ENCODE results near the gene UQCR10. TPM values are rescaled to one million over a fixed set of nuclear protein-coding genes. Genes with fewer than 3 reads are reported as not detected.

UQCR10 gene
- 59.2 to 73.2 TPM (median 63.5 TPM) in 3 replicates for total RNA-seq
- long read RNA-seq, transcript UQCR10-202 (2 exons, 584 nt), result minor isoform, 20 of 182 reads
- long read RNA-seq, transcript UQCR10-201 (2 exons, 916 nt), result major isoform, 158 of 182 reads
- long read RNA-seq, partial matches to known transcripts, result 1 of 182 reads
- long read RNA-seq, other reads (novel, unspliced or antisense), result 3 of 182 reads

DNA sequence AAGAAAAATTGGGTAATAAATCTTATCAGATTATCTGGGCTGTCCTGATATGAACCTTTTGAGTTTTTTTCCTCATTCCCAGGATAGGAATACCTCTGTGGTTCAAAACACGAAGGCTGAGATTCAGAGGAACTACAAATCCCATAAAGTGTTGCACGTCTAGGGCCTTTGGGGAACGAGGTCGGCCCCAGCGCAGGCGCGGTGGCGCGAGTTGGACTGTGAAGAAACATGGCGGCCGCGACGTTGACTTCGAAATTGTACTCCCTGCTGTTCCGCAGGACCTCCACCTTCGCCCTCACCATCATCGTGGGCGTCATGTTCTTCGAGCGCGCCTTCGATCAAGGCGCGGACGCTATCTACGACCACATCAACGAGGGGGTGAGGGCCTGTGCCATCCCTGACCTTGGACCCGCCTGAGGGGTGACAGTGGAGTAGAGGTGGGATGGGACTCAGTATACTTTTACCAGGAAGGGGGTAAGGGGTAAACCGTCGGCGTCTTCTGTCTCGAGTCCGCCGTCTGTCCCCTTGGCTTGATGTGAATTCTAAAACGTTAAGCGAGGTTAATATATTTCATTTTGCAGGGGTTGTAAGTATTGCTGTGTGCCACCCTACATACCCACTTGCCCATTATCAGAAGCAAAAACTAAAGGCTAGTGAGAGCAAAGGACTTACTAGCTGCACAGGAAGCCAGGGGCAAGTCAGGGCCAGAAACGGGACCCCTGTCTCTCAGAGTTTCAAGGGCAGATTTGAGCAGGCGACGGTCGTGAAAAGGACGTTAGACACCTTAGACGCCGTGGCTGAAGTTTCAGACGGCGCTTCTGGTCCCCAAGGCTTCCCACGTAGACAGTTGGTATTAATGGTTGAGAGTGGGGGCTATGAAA is at the start of gene UQCR10:
UQCR10 (plus strand) TSS at position 199 of the 881 bp plus-strand sequence; CDS start at position 229, 30 bp downstream.
- H3K9me3 Mint-ChIP-seq (ENCODE audit: low read depth), result no peaks in the 10 kb centered on the region

DNA sequence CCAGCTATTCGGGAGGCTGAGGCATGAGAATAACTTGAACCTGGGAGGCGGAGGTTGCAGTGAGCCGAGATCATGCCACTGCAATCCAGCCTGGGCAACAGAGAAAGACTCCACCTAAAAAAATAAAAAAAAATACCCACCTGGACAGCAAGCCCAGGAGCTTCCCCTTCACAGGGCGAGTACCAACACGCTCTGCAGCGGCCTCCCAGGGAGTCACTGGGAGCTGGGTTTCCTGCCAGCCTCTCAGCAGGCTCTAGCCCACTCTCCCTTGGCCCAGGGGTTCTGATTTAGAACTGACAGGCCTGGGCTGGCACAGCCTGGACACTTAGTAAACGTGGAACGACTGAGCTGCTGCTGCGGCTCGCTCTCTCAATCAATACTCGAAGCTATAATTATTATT is 49.4 kb upstream of the UQCR10 start:
- TF ChIP-seq, protein P1, sequence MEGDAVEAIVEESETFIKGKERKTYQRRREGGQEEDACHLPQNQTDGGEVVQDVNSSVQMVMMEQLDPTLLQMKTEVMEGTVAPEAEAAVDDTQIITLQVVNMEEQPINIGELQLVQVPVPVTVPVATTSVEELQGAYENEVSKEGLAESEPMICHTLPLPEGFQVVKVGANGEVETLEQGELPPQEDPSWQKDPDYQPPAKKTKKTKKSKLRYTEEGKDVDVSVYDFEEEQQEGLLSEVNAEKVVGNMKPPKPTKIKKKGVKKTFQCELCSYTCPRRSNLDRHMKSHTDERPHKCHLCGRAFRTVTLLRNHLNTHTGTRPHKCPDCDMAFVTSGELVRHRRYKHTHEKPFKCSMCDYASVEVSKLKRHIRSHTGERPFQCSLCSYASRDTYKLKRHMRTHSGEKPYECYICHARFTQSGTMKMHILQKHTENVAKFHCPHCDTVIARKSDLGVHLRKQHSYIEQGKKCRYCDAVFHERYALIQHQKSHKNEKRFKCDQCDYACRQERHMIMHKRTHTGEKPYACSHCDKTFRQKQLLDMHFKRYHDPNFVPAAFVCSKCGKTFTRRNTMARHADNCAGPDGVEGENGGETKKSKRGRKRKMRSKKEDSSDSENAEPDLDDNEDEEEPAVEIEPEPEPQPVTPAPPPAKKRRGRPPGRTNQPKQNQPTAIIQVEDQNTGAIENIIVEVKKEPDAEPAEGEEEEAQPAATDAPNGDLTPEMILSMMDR (IDR thresholded peaks at IDR 0.05), result no peak
- peaks cover 46% of the 10 kb centered on the region for H3K27me3 Mint-ChIP-seq (ENCODE audit: low read depth)
- H3K9me3 Mint-ChIP-seq (ENCODE audit: low read depth), result peaks cover 2% of the 10 kb centered on the region
- no peaks in the 10 kb centered on the region for H3K4me1 Mint-ChIP-seq (ENCODE audit: low read depth)
- H3K4me3 Mint-ChIP-seq (ENCODE audit: unreplicated experiment), result no peak overlapping the region
- no peak for DNase-seq (ENCODE audit: low spot score)
- no peaks in the 10 kb centered on the region for H3K36me3 Mint-ChIP-seq (ENCODE audit: low read depth)
- no peak overlapping the region for H3K27ac Mint-ChIP-seq (ENCODE audit: unreplicated experiment)

More for the DNA sequence above, at the start of gene UQCR10:
- H3K27me3 Mint-ChIP-seq (ENCODE audit: low read depth), result no peaks in the 10 kb centered on the region
- TF ChIP-seq, protein P1 (IDR thresholded peaks at IDR 0.05), result no peak
- peak; percentile 97 for DNase-seq (ENCODE audit: low spot score)
- peak within 1 kb of the TSS; percentile 94 for H3K27ac Mint-ChIP-seq (ENCODE audit: unreplicated experiment)
- peaks cover 2% of the 10 kb centered on the region for H3K36me3 Mint-ChIP-seq (ENCODE audit: low read depth)
- peak within 1 kb of the TSS; percentile 100 for H3K4me3 Mint-ChIP-seq (ENCODE audit: unreplicated experiment)
- peaks cover 22% of the 10 kb centered on the region for H3K4me1 Mint-ChIP-seq (ENCODE audit: low read depth)

DNA sequence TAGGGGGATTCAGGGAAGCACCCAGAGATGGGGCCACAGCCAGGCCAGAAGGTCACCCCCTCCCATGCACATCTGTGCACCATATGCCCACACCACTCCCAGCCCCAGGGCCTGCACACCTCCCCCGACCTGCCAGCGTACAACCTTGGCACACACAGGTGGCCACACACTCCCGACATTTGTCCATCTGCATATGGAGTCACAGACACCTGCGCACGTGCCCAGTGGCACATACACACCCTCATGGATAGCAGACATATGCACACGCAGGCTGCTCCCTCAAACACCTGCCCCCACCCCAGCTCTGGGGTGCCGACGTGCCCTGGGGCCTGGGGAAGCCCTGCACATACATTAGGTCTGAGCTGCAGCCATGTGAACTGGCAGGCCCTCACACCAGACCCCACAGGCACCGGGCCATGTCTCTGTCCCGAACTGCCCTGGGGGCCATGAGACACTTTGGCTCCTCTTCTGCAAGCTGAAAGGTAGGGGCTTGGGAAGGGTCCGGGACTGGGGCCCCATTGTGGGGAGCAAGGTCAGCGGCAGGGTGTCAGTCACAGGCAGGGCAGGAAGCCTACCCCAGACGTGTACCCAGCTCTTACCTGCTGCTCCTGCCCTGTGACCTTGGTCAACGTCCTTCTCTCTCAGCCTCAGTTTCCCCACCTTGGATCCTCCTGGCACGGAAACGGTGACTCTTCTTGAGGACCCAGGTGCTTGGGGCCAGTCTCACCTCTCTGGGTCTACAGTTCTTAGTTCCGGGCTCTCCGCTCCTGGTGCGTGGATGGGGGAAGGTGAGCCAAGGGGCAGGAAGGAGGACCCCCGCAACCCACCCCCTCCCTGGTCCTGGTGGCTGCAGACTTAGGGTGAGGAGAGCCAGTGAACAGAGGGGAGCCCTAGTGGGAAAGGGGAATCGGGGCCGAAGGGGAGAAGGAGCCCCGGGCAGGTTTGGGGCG is 47.9 kb upstream of the UQCR10 start:
- H3K27me3 Mint-ChIP-seq (ENCODE audit: low read depth), result peaks cover 40% of the 10 kb centered on the region
- TF ChIP-seq, protein P1 (IDR thresholded peaks at IDR 0.05), result no peak
- peaks cover 2% of the 10 kb centered on the region for H3K9me3 Mint-ChIP-seq (ENCODE audit: low read depth)
- DNase-seq (ENCODE audit: low spot score), result no peak
- H3K4me3 Mint-ChIP-seq (ENCODE audit: unreplicated experiment), result no peak overlapping the region
- no peaks in the 10 kb centered on the region for H3K4me1 Mint-ChIP-seq (ENCODE audit: low read depth)
- no peaks in the 10 kb centered on the region for H3K36me3 Mint-ChIP-seq (ENCODE audit: low read depth)
- H3K27ac Mint-ChIP-seq (ENCODE audit: unreplicated experiment), result no peak overlapping the region

GRCh38 chr22:29719899-29720645 is 47.1 kb upstream of the UQCR10 start, which contains the start of gene CABP7:
CABP7 (plus strand) TSS chr22:29720003; CDS start chr22:29720425, 422 bp downstream.
- no peak within 1 kb of the TSS for H3K27ac Mint-ChIP-seq (ENCODE audit: unreplicated experiment)

More at GRCh38 chr22:29719899-29720645, 47.1 kb upstream of the UQCR10 start, which contains the start of gene CABP7:
- H3K36me3 Mint-ChIP-seq (ENCODE audit: low read depth), result no peaks in the 10 kb centered on the region
- H3K9me3 Mint-ChIP-seq (ENCODE audit: low read depth), result peaks cover 2% of the 10 kb centered on the region
- H3K27me3 Mint-ChIP-seq (ENCODE audit: low read depth), result peaks cover 33% of the 10 kb centered on the region
- no peak for DNase-seq (ENCODE audit: low spot score)
- peak within 1 kb of the TSS; percentile 41 for H3K4me3 Mint-ChIP-seq (ENCODE audit: unreplicated experiment)
- TF ChIP-seq, protein P1 (IDR thresholded peaks at IDR 0.05), result no peak
- no peaks in the 10 kb centered on the region for H3K4me1 Mint-ChIP-seq (ENCODE audit: low read depth)

All from chondrocyte (in vitro differentiated cells).